Sigmoid colon (tissue), 7 donors: ENCODE results near the gene NLN. TPM values are rescaled to one million over a fixed set of nuclear protein-coding genes. Genes with fewer than 3 reads are reported as not detected.

Experiments
- DNase-seq: peaks from one replicate; pipeline ENCODE4 v3.0.0-alpha.2; 2019
- H3K27ac ChIP-seq, 4 donors: fragments of 200-600 bp; sonication (generic); one replicate each; pipeline ENCODE4 v1.5.1; 2016 to 2019; ENCODE audit warnings: mild to moderate bottlenecking in 1 of 4
- H3K27me3 ChIP-seq, 3 donors: fragments of 200-600 bp; sonication (generic); one replicate each; pipeline ENCODE4 v1.5.1; 2019; ENCODE audit warnings: mild to moderate bottlenecking in 1 of 3
- H3K36me3 ChIP-seq, 4 donors: fragments of 200-600 bp; sonication (generic); one replicate each; pipeline ENCODE4 v1.5.1; 2016 to 2019
- H3K4me1 ChIP-seq, 4 donors: fragments of 200-600 bp; sonication (generic); one replicate each; pipeline ENCODE4 v1.5.1; 2017 to 2019
- H3K4me3 ChIP-seq, 4 donors: fragments of 200-600 bp; sonication (generic); one replicate each; pipeline ENCODE4 v1.5.1; 2017 to 2019; ENCODE audit warnings: mild to moderate bottlenecking in 2 of 4, moderate library complexity in 1 of 4
- H3K9me3 ChIP-seq, 4 donors: fragments of 200-600 bp in 3 of 4; sonication (generic) in 3 of 4; one replicate each; pipeline versions ENCODE4 v1.5.1 to v1.6.1; 2013 to 2019
- EP300 ChIP-seq, 4 donors: sonication (generic); formaldehyde crosslinking; IDR thresholded peaks; one replicate each; pipeline ENCODE4 v1.6.1; 2017; ENCODE audit warnings: antibody characterized with exemption in 4 of 4
- POLR2A ChIP-seq, 2 donors: fragments of 450-650 bp; IDR thresholded peaks; one replicate each; pipeline ENCODE4 v1.6.1; 2016; ENCODE audit warnings: antibody characterized with exemption in 2 of 2, mild to moderate bottlenecking in 2 of 2, moderate library complexity in 2 of 2
- POLR2AphosphoS5 ChIP-seq, 4 donors: sonication (generic); formaldehyde crosslinking; IDR thresholded peaks; one replicate each; pipeline ENCODE4 v1.6.1; 2017; ENCODE audit warnings: antibody characterized with exemption in 4 of 4
- WGBS, 2 donors: extraction: QIAGEN DNeasy Blood & Tissue Kit; methylation state at CpG; one replicate each; pipeline ENCODE4 v1.1.7; 2013; 5-methylcytosine and 5-hydroxymethylcytosine counted together
- intact Hi-C: fragments of 100-400 bp; cut with DNase I; formaldehyde crosslinking; loops from one replicate; pipeline ENCODE4 v1.15.1; 2023
- polyA plus RNA-seq, 3 donors: library from polyadenylated mRNA; stranded (reverse); fragments of 200-250 nt; gene quantifications; one replicate each; pipeline ENCODE4 v1.2.3, GENCODE V29; 2013
- total RNA-seq, 4 donors: library from RNA; depleted of rRNA; stranded (reverse); fragments of >200 nt; gene quantifications; one replicate each; pipeline ENCODE4 v1.1.0, GENCODE V29; 2016
- TF ChIP-seq, protein P1 (sequence below), 4 experiments: fragments of 450-650 bp in 3 of 4; fragments of 200-600 bp in 1 of 4; IDR thresholded peaks; one replicate each; pipeline ENCODE4 v1.5.1; 2016 to 2019; ENCODE audit warnings: antibody characterized with exemption in 4 of 4, mild to moderate bottlenecking in 3 of 4, moderate library complexity in 2 of 4
- donor health status: healthy with polysubstance abuse.
- donor health status: Bipolar disorder and iron deficiency.
- donor health status: healthy.

The NLN gene
- total and polyA plus RNA-seq, 7 donors = 4.8 to 43.7 (median 7.8) TPM

DNA sequence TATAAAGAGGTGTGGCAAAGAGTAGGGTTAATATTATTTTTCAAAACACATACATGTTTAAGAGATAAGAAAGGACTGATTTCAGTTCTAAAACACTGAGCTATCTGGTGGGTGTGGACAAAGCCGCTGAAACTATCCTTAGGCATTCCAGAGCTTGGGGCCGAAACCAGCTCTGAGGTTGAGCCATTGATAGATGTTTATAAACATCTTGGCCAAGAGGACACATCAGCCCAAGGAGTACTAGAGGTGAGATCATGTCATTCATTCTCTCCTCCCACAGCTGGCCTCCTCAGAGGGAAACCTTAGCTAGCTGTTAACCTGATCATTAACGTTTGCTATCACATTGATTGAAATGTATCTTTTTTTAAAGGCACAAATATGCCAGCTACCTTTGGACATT, 89.9 kb downstream of the NLN start:
- WGBS, 2 donors = 23 to 68% methylated on average over 3 of the region's 3 CpGs
- DNase-seq = no peak

DNA sequence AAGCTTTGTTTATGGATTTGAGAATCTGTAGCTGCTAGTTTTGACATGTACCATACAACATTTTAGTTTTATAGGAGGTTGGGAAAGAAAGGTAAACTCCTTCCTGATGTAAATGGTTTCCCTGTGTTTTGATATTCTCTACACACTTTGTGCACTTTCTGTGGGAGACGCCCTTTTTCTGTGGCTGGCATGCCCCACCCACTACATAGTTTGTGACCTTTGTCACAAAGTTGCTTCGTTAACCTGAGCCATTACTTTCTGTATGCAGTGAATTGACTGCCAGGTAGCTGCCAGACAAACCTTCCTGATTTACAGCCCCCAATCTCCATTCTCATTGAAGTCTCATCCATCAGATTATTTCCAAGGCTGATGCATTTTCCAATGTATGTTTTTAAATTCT, 90.6 kb downstream of the NLN start:
- WGBS, 2 donors = 15 to 56% methylated on average over 2 of the region's 2 CpGs
- TF ChIP-seq POLR2A (IDR thresholded peaks at IDR 0.05) (no peak), EP300 (IDR thresholded peaks at IDR 0.05) (no peak), POLR2AphosphoS5 (IDR thresholded peaks at IDR 0.05) (no peak)
- TF ChIP-seq, protein P1, sequence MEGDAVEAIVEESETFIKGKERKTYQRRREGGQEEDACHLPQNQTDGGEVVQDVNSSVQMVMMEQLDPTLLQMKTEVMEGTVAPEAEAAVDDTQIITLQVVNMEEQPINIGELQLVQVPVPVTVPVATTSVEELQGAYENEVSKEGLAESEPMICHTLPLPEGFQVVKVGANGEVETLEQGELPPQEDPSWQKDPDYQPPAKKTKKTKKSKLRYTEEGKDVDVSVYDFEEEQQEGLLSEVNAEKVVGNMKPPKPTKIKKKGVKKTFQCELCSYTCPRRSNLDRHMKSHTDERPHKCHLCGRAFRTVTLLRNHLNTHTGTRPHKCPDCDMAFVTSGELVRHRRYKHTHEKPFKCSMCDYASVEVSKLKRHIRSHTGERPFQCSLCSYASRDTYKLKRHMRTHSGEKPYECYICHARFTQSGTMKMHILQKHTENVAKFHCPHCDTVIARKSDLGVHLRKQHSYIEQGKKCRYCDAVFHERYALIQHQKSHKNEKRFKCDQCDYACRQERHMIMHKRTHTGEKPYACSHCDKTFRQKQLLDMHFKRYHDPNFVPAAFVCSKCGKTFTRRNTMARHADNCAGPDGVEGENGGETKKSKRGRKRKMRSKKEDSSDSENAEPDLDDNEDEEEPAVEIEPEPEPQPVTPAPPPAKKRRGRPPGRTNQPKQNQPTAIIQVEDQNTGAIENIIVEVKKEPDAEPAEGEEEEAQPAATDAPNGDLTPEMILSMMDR (IDR thresholded peaks at IDR 0.05) = no peak
- intact Hi-C loops = no loop called here
- Histone ChIP-seq H3K36me3 (peaks cover 0 to 14% (median 0%) of the 10 kb centered on the region in 4 donors), H3K4me3 (no peak overlapping the region), H3K27ac (no peak overlapping the region), H3K9me3 (no peaks in the 10 kb centered on the region), H3K4me1 (no peaks in the 10 kb centered on the region), H3K27me3 (no peaks in the 10 kb centered on the region)
- DNase-seq = no peak

More for the DNA sequence above, 89.9 kb downstream of the NLN start:
- Histone ChIP-seq H3K4me1 (no peaks in the 10 kb centered on the region), H3K27ac (no peak overlapping the region), H3K36me3 (peaks cover 0 to 14% (median 0%) of the 10 kb centered on the region in 4 donors), H3K4me3 (no peak overlapping the region), H3K9me3 (no peaks in the 10 kb centered on the region), H3K27me3 (no peaks in the 10 kb centered on the region)
- TF ChIP-seq POLR2AphosphoS5 (IDR thresholded peaks at IDR 0.05) (no peak), EP300 (IDR thresholded peaks at IDR 0.05) (no peak), POLR2A (IDR thresholded peaks at IDR 0.05) (no peak)
- TF ChIP-seq, protein P1 (IDR thresholded peaks at IDR 0.05) = no peak
- intact Hi-C loops = no loop called here

DNA sequence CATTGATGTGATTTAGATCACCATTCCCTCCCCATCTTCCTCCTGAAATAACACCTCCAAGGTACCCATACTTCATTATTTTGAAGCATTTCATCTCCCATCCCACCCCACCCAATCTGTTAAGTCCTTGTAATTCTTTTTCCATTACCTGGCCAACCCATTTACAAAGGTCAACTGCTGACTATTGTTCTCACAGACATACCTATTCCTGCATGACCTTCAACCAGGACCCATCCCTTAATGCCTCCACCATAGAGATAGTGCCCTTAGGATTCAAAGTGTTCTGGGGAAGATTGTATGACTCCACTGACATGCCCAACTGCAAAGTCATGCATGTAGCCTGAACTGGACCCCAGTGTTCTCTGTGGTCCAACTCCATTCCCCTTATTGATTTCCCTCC, 91.2 kb downstream of the NLN start:
- no peak overlapping the region for H3K27ac ChIP-seq
- no peaks in the 10 kb centered on the region for H3K27me3 ChIP-seq
- no peaks in the 10 kb centered on the region for H3K9me3 ChIP-seq
- TF ChIP-seq EP300 (IDR thresholded peaks at IDR 0.05) (no peak), POLR2AphosphoS5 (IDR thresholded peaks at IDR 0.05) (no peak), POLR2A (IDR thresholded peaks at IDR 0.05) (no peak)
- TF ChIP-seq, protein P1 (IDR thresholded peaks at IDR 0.05) = no peak
- no peak overlapping the region for H3K4me3 ChIP-seq
- no peak for DNase-seq
- H3K4me1 ChIP-seq = no peaks in the 10 kb centered on the region
- peaks cover 0 to 14% (median 0%) of the 10 kb centered on the region in 4 donors for H3K36me3 ChIP-seq
- intact Hi-C loops = no loop called here

DNA sequence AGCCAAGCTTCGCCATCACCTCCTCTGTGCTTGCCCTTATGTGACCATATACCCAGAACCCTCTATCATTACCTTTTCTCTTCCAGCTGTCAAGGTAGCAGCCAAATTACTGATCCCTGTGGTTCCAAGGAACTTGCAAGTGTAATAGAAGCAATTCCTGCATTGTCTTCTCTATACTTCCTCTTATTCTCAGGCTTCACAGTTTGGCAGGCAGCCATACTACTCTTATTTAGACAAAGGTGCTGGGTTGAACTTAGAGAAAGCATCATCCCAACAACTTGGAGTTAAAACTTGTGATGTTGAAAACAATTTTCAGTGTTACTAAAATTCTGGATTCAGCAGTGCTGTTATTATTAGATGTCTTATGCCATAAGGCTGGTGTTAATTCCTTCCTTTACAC, 93.2 kb downstream of the NLN start:
- no peaks in the 10 kb centered on the region for H3K27me3 ChIP-seq
- peaks cover 0 to 7% (median 0%) of the 10 kb centered on the region in 4 donors for H3K36me3 ChIP-seq
- no peak overlapping the region for H3K4me3 ChIP-seq
- H3K4me1 ChIP-seq = no peaks in the 10 kb centered on the region
- no peak for DNase-seq
- intact Hi-C loops = no loop called here
- H3K9me3 ChIP-seq = no peaks in the 10 kb centered on the region
- H3K27ac ChIP-seq = no peak overlapping the region
- 12 to 76% methylated on average over 1 of the region's 1 CpG for whole genome bisulfite sequencing, 2 donors
- no peak for TF ChIP-seq POLR2AphosphoS5 (IDR thresholded peaks at IDR 0.05)
- no peak for TF ChIP-seq EP300 (IDR thresholded peaks at IDR 0.05)
- no peak for TF ChIP-seq POLR2A (IDR thresholded peaks at IDR 0.05)
- TF ChIP-seq, protein P1 (IDR thresholded peaks at IDR 0.05) = no peak

DNA sequence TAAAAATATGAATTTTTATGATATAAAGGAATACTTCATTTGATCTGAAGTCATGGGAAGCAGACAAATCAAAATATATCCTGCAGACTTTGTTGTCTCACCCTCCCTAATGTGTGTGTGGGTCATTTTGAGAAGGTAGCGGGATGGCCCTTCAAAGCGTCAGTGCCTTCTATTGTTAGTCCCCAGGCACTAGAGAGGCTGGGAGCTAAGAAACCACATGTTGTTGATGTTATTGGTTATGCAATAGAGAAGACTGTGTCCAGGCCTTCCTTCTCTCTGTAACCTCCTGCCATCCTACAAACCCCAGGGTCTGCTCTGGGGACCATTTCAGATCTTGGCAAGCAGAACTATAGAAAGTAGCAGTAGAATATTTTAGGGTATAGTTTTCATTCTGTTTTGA, 94.7 kb downstream of the NLN start:
- no peaks in the 10 kb centered on the region for H3K27me3 ChIP-seq
- intact Hi-C loops = no loop called here
- WGBS, 2 donors = 96 to 97% methylated on average over 2 of the region's 2 CpGs

More for the DNA sequence above, 94.7 kb downstream of the NLN start:
- Histone ChIP-seq H3K36me3 (peaks cover 0 to 7% (median 0%) of the 10 kb centered on the region in 4 donors), H3K9me3 (no peaks in the 10 kb centered on the region), H3K4me3 (no peak overlapping the region), H3K27ac (no peak overlapping the region), H3K4me1 (no peaks in the 10 kb centered on the region)
- TF ChIP-seq, protein P1 (IDR thresholded peaks at IDR 0.05) = no peak
- no peak for TF ChIP-seq EP300 (IDR thresholded peaks at IDR 0.05)
- TF ChIP-seq POLR2AphosphoS5 (IDR thresholded peaks at IDR 0.05) = no peak
- TF ChIP-seq POLR2A (IDR thresholded peaks at IDR 0.05) = no peak
- DNase-seq = no peak
